Measurements from ENCODE around the gene TMTC1.

Gene TMTC1

GRCh38 chr12:29706311-29706710 is 77.4 kb downstream of the TMTC1 start:
- no peak for DNase-seq

- no peak for DNase-seq
Measured at GRCh38 chr12:29703528-29703927, 80.2 kb downstream of the TMTC1 start.

GRCh38 chr12:29702972-29703371 is 80.8 kb downstream of the TMTC1 start:
- DNase-seq = no peak

GRCh38 chr12:29702222-29702621 is 81.5 kb downstream of the TMTC1 start:
- DNase-seq = no peak

- no peak for DNase-seq
Measured at GRCh38 chr12:29700761-29701481, 82.8 kb downstream of the TMTC1 start.

- DNase-seq = no peak
Measured at GRCh38 chr12:29698756-29699155, 85.0 kb downstream of the TMTC1 start.

GRCh38 chr12:29695800-29696199 is 87.9 kb downstream of the TMTC1 start:
- DNase-seq = no peak

GRCh38 chr12:29695026-29695425 is 88.7 kb downstream of the TMTC1 start:
- DNase-seq = no peak

GRCh38 chr12:29694002-29694401 is 89.7 kb downstream of the TMTC1 start:
- DNase-seq = no peak

- no peak for DNase-seq
Measured at GRCh38 chr12:29692237-29692636, 91.5 kb downstream of the TMTC1 start.

- DNase-seq = no peak
Measured at GRCh38 chr12:29691161-29691854, 92.4 kb downstream of the TMTC1 start.

- no peak for DNase-seq
Measured at GRCh38 chr12:29690728-29691127, 93.0 kb downstream of the TMTC1 start.

GRCh38 chr12:29688914-29689313 is 94.8 kb downstream of the TMTC1 start:
- no peak for DNase-seq

- no peak for DNase-seq
Measured at GRCh38 chr12:29682088-29682487, 101.7 kb downstream of the TMTC1 start.

- no peak for DNase-seq
Measured at GRCh38 chr12:29681370-29681769, 102.4 kb downstream of the TMTC1 start.

- no peak for DNase-seq
Measured at GRCh38 chr12:29676676-29677075, 107.1 kb downstream of the TMTC1 start.

- DNase-seq = no peak
Measured at GRCh38 chr12:29674463-29674862, 109.3 kb downstream of the TMTC1 start.

- no peak for DNase-seq
Measured at GRCh38 chr12:29673346-29673745, 110.4 kb downstream of the TMTC1 start.

GRCh38 chr12:29672580-29672979 is 111.2 kb downstream of the TMTC1 start:
- no peak for DNase-seq

GRCh38 chr12:29671742-29672141 is 112.0 kb downstream of the TMTC1 start:
- no peak for DNase-seq

- DNase-seq = no peak
Measured at GRCh38 chr12:29667011-29667410, 116.7 kb downstream of the TMTC1 start.

GRCh38 chr12:29665107-29665506 is 118.6 kb downstream of the TMTC1 start:
- DNase-seq = no peak

GRCh38 chr12:29662734-29663323 is 120.9 kb downstream of the TMTC1 start:
- no peak for DNase-seq

- DNase-seq = no peak
Measured at GRCh38 chr12:29660847-29661246, 122.9 kb downstream of the TMTC1 start.

Data from DMS 273 treated with DMSO at 0.1 percent for 48 hours (cell line).